Upper lobe of left lung (tissue), 6 donors: ENCODE results near the gene PRRG1. TPM values are rescaled to one million over a fixed set of nuclear protein-coding genes. Genes with fewer than 3 reads are reported as not detected.
"Not testable (repeated sequence)": the region's sequence is repeated elsewhere in the genome, so short reads cannot be mapped to it uniquely, and the experiment has no call there.

Source experiments
- ATAC-seq, 2 donors: fragments of 200-7000 bp; cut with Tn5 transposase; one replicate each; pipeline ENCODE4 v1.9.1; 2022; ENCODE audit warnings: mild to moderate bottlenecking in 2 of 2, moderate library complexity in 2 of 2; ENCODE audit not compliant: low FRiP score in 2 of 2
- DNase-seq, 2 donors: peaks; one replicate each; pipeline ENCODE4 v3.0.0-alpha.2; 2019 to 2020
- H3K27ac ChIP-seq, 4 donors: fragments of 200-600 bp; sonication (generic); one replicate each; pipeline ENCODE4 v1.5.1; 2016 to 2019
- H3K27me3 ChIP-seq, 4 donors: fragments of 200-600 bp; sonication (generic); one replicate each; pipeline ENCODE4 v1.5.1; 2017 to 2019
- H3K36me3 ChIP-seq, 4 donors: fragments of 200-600 bp; sonication (generic); one replicate each; pipeline ENCODE4 v1.5.1; 2016 to 2019
- H3K4me1 ChIP-seq, 4 donors: fragments of 200-600 bp; sonication (generic); one replicate each; pipeline ENCODE4 v1.5.1; 2018 to 2019
- H3K4me3 ChIP-seq, 4 donors: fragments of 200-600 bp; sonication (generic); one replicate each; pipeline ENCODE4 v1.5.1; 2017 to 2019; ENCODE audit warnings: mild to moderate bottlenecking in 2 of 4, moderate library complexity in 1 of 4
- H3K9me3 ChIP-seq, 4 donors: fragments of 200-600 bp; sonication (generic); one replicate each; pipeline ENCODE4 v1.5.1; 2018 to 2019
- EP300 ChIP-seq, 4 donors: sonication (generic); formaldehyde crosslinking; IDR thresholded peaks; one replicate each; pipeline ENCODE4 v1.5.1; 2017; ENCODE audit warnings: antibody characterized with exemption in 4 of 4, control low read depth in 2 of 4
- POLR2A ChIP-seq, 4 donors: fragments of 450-650 bp; IDR thresholded peaks; one replicate each; pipeline ENCODE4 v1.5.1; 2016 to 2017; ENCODE audit warnings: antibody characterized with exemption in 4 of 4, mild to moderate bottlenecking in 2 of 4
- POLR2AphosphoS5 ChIP-seq, 2 donors: sonication (generic); formaldehyde crosslinking; IDR thresholded peaks; one replicate each; pipeline ENCODE4 v1.5.1; 2017; ENCODE audit warnings: antibody characterized with exemption in 2 of 2
- WGBS, 2 donors: methylation state at CpG; one replicate each; pipeline ENCODE4 v1.1.5; 2017 to 2018; 5-methylcytosine and 5-hydroxymethylcytosine counted together
- total RNA-seq, 6 donors: library from RNA; depleted of rRNA in 4 of 6; stranded (reverse); fragments of >200 nt in 4 of 6; gene quantifications; one replicate each; pipeline versions ENCODE4 v1.1.0 to v1.2.1, GENCODE V29; 2016 to 2021
- TF ChIP-seq, protein P1 (sequence below), 6 experiments: fragments of 450-650 bp in 4 of 6; fragments of 200-600 bp in 2 of 6; sonication (generic) in 2 of 6; IDR thresholded peaks; one replicate each; pipeline ENCODE4 v1.5.1; 2016 to 2019; ENCODE audit warnings: antibody characterized with exemption in 6 of 6
- donor health status: DM: no; HTN: no; CAD: no; lungs with moderate emphysema.
- donor health status: DM: no; HTN: yes; CAD: no; lungs with severe emphysema.

Gene PRRG1
- total RNA-seq, 6 donors from 2014 or later, result 6.2 to 13.4 (median 9.2) TPM

DNA sequence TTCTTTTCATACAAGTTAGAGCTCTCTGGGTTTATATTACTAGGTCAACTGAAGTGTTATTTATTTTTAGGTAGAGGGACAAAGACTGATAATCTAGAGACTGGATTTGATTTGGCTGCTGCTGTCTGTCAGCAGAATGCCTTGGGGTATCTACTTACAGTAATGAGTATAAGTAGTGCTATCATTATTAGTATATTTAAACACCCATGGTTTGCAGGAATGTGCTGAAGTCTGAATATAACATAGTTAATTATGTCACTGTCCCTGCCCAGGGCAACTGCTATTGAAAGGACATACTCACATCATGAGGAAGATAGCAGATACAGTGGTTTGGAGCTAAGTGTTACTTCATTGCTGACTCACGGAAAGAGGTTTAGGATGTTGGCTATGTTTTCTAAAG is 76.2 kb downstream of the PRRG1 start:
- Histone ChIP-seq H3K36me3 (no peaks in the 10 kb centered on the region), H3K27me3 (no peaks in the 10 kb centered on the region), H3K27ac (no peak overlapping the region), H3K4me1 (no peaks in the 10 kb centered on the region), H3K4me3 (no peak overlapping the region), H3K9me3 (no peaks in the 10 kb centered on the region)
- ATAC-seq (no peak), DNase-seq (no peak)
- WGBS, 2 donors, result 97 to 100% methylated on average over 1 of the region's 1 CpG
- TF ChIP-seq POLR2AphosphoS5 (IDR thresholded peaks at IDR 0.05) (no peak), EP300 (IDR thresholded peaks at IDR 0.05) (no peak), POLR2A (IDR thresholded peaks at IDR 0.05) (no peak)
- TF ChIP-seq, protein P1, sequence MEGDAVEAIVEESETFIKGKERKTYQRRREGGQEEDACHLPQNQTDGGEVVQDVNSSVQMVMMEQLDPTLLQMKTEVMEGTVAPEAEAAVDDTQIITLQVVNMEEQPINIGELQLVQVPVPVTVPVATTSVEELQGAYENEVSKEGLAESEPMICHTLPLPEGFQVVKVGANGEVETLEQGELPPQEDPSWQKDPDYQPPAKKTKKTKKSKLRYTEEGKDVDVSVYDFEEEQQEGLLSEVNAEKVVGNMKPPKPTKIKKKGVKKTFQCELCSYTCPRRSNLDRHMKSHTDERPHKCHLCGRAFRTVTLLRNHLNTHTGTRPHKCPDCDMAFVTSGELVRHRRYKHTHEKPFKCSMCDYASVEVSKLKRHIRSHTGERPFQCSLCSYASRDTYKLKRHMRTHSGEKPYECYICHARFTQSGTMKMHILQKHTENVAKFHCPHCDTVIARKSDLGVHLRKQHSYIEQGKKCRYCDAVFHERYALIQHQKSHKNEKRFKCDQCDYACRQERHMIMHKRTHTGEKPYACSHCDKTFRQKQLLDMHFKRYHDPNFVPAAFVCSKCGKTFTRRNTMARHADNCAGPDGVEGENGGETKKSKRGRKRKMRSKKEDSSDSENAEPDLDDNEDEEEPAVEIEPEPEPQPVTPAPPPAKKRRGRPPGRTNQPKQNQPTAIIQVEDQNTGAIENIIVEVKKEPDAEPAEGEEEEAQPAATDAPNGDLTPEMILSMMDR (IDR thresholded peaks at IDR 0.05), result no peak

DNA sequence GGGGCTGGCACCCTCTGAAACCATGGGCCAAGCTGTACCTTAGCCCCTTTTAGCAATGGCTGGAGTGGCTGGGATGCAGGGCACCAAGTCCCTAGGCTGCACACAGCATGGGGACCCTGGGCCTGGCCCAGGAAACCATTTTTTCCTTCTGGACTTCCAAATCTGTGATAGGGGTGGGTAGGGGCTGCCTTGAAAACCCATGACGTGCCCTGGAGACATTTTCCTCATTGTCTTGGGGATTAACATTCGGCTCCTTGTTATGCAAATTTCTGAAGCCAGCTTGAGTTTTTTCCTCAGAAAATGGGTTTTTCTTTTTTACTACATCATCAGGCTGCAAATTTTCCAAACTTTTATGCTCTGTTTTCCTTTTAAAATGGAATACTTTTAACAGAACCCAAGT is 79.8 kb downstream of the PRRG1 start:
- not testable (repeated sequence) for H3K27me3 ChIP-seq
- WGBS, 2 donors, result 47 to 95% methylated on average over 2 of the region's 2 CpGs

DNA sequence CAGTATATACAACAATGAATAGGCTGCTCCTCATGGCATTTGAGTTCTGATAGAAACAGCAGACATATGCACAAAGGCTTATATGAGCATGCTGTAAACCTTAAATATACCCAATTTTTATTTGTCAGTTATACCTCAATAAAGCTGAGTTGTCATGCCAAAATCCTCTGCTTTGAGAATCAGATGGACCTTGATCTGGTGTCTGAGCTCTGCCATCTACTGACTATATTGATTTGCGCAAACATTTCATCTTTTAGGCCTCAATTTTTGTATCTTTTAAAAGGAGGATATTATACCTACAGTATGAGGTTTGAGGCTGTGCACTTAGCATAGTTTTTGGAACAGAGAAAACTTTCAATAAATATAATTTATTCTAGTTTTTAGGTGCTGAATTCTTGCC is 85.2 kb downstream of the PRRG1 start:
- TF ChIP-seq POLR2A (IDR thresholded peaks at IDR 0.05) (no peak), POLR2AphosphoS5 (IDR thresholded peaks at IDR 0.05) (no peak), EP300 (IDR thresholded peaks at IDR 0.05) (no peak)
- TF ChIP-seq, protein P1 (IDR thresholded peaks at IDR 0.05), result no peak
- Histone ChIP-seq H3K9me3 (no peaks in the 10 kb centered on the region), H3K4me3 (no peak overlapping the region), H3K36me3 (no peaks in the 10 kb centered on the region), H3K4me1 (no peaks in the 10 kb centered on the region), H3K27ac (no peak overlapping the region), H3K27me3 (no peaks in the 10 kb centered on the region)
- DNase-seq, result no peak
- WGBS, 2 donors, result 89 to 92% methylated on average over 1 of the region's 1 CpG
- no peak for ATAC-seq

More for the DNA sequence above, 79.8 kb downstream of the PRRG1 start:
- not testable (repeated sequence) for DNase-seq, H3K27ac ChIP-seq, H3K36me3 ChIP-seq, H3K9me3 ChIP-seq, ATAC-seq, H3K4me1 ChIP-seq, H3K4me3 ChIP-seq

DNA sequence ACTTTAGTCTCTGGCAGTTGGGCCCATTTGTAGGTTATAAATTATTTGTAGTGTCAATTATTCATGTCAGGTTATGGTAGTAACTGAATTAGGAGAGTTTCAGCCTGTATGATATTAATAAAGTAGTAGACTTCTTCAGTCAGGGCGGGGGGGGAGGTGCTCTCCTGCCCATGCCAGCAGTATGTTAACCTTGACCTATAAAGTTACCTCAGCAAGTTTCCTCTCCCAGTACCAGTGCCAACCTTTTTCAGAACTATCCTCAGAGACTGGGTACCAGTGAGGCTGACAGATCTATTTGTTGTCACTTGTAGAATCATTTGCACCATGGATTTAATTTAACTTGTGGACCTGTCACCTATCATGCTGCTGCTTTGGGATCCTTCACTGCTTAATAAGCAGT is 88.0 kb downstream of the PRRG1 start:
- WGBS, 2 donors, result 48 to 86% methylated on average over 1 of the region's 1 CpG
- no peak for ATAC-seq
- Histone ChIP-seq H3K36me3 (no peaks in the 10 kb centered on the region), H3K9me3 (no peaks in the 10 kb centered on the region), H3K27ac (no peak overlapping the region), H3K4me1 (no peaks in the 10 kb centered on the region), H3K4me3 (no peak overlapping the region), H3K27me3 (no peaks in the 10 kb centered on the region)
- DNase-seq, result no peak
- TF ChIP-seq POLR2AphosphoS5 (IDR thresholded peaks at IDR 0.05) (no peak), EP300 (IDR thresholded peaks at IDR 0.05) (no peak), POLR2A (IDR thresholded peaks at IDR 0.05) (no peak)
- TF ChIP-seq, protein P1 (IDR thresholded peaks at IDR 0.05), result no peak

DNA sequence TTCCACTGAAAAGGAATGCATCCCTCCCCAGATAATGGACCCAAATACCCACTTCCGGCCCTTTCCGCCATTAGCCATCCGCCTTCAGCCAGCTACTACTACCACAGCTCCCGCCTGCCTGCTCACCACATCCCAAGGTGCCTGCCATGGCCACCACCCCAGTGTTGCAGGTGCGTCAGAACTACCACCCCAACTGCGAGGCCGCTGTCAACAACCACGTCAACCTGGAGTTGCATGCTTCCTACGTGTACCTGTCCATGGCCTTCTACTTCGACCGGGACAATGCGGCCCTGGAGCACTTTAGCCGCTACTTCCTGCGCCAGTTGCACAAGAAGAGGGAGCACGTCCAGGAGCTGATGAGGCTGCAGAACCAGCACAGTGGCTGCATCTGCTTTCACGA is 92.2 kb downstream of the PRRG1 start:
- H3K27ac ChIP-seq, result no peak overlapping the region
- H3K9me3 ChIP-seq, result no peaks in the 10 kb centered on the region
- no peaks in the 10 kb centered on the region for H3K4me1 ChIP-seq
- no peak overlapping the region for H3K4me3 ChIP-seq
- H3K36me3 ChIP-seq, result no peaks in the 10 kb centered on the region
- no peaks in the 10 kb centered on the region for H3K27me3 ChIP-seq
- 93 to 100% methylated on average over 3 to 16 of the region's 16 CpGs for WGBS, 2 donors
- no peak for TF ChIP-seq EP300 (IDR thresholded peaks at IDR 0.05)
- TF ChIP-seq POLR2AphosphoS5 (IDR thresholded peaks at IDR 0.05), result no peak
- no peak for TF ChIP-seq POLR2A (IDR thresholded peaks at IDR 0.05)
- TF ChIP-seq, protein P1 (IDR thresholded peaks at IDR 0.05), result no peak
- ATAC-seq (no peak), DNase-seq (peak in 1 of 2 donors; percentile 0)
